HG03066 (cell line): ENCODE results near the gene EHBP1.
"Not testable (repeated sequence)": the region's sequence is repeated elsewhere in the genome, so short reads cannot be mapped to it uniquely, and the experiment has no call there.

Experiments
- ATAC-seq: cut with Tn5 transposase; IDR thresholded peaks from one replicate; pipeline ENCODE4 v1.9.1; 2021; ENCODE audit warnings: low read depth; ENCODE audit not compliant: unreplicated experiment

Gene EHBP1

DNA sequence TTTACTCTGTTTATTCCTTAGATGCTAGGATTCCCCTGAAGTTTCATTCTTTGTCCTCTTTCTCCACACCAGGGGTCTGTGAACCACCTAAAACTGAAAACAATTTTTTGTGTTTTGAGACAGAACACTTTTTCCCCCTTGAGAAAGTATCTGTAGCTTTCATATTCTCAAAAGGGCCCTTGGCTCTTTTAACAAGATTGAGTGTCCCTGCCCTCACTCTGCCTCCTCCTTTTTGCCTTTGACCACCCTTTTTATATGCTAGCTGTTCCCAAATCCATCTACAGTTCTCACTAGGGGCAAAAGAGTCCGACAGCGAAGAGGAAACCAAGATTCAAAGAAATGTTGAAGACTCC is 883 bp upstream of the EHBP1 start:
- ATAC-seq: no peak

DNA sequence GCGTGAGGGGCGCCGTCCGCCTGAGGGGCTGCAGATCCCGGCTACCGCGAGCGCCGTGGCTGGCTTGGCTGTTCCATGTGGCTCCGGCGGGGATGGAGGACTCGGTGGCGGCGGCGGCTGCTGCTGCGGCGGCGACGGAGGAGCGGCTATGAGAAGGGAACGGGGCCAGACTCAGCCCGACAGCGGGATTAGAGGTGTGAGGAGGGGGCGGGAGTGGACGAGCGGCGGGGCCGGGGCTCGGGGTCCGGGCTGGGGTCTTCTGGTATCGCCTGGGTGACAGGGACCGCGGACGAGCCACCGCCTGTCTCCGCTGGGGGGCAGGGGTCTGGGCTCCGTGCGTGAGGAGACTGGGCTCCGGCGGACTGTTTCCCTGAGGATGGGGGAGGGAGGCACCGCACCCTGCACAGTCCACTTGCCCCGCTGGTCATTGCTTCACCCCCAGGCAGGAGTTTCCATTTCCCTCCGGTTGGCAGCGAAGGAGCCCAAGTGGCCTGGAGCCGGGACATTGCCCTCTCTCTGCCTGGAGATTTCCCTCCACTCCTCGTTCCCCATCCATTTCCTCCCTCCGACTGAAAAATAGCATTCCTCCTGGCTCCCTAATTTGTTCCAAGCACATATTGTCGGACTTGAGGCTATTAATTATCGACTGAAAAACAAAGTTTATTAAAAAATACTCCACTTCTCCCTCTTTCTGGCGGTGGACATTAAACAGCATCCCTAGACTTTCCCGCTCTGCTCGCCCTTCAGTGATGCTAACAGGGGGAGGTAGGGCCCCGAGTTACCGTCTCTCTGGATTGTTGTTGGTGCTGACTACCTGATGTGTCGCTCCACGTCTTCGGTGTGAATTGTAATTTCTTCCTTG is 577 bp downstream of the EHBP1 start:
- peak; percentile 3 for ATAC-seq

DNA sequence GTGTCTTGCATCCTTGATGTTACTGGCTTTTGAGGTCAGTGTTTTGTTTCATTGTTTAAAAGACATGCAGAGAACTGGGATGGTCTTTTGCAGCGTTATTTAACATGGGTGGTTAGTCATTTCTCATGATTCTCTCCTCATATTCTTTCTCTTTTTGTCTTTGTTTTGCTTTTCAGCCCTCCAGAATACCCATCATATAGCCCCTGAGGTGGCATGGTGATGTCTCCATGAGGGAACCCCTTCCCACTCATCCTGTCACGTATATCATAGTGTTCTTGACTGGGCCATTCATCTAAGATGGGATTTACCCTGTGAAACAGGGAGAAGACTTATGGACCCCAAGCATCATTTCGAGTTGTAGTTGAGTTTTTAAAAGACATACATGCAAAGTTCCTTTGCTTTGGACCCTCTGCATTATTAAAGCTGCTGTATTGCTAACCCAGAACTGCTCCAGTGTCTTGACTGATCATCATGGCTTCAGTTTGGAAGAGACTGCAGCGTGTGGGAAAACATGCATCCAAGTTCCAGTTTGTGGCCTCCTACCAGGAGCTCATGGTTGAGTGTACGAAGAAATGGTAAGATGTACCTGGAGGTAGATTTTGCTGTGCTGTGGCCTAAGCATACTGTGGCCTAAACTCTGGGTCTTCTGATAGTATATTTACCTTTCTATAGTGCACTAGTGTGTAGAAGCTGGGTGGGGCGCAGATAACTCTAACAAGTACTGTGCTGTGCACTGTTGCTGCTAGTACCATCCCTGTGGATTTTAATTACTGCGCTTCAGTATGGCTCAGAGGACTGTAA is 1.4 kb downstream of the EHBP1 start:
- no peak for ATAC-seq

DNA sequence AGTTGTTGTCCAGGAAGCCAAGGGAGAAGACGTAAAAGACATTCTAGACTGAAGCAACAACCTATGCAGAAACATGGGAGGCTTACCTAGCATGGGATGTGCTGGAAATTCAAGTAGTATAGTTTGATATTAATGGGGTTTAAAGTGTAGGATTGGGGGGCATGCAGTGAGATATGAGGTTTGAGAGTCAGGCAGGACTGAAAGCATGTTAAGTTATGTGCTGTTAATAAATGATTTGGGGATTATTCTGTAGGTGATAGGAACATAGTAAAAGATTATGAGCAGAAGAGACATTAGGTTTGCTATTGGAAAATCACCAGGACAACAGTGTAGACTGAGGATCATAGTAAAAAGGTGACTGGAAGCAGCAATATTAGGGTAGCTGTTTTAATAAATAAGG is 3.2 kb downstream of the EHBP1 start:
- ATAC-seq: no peak

DNA sequence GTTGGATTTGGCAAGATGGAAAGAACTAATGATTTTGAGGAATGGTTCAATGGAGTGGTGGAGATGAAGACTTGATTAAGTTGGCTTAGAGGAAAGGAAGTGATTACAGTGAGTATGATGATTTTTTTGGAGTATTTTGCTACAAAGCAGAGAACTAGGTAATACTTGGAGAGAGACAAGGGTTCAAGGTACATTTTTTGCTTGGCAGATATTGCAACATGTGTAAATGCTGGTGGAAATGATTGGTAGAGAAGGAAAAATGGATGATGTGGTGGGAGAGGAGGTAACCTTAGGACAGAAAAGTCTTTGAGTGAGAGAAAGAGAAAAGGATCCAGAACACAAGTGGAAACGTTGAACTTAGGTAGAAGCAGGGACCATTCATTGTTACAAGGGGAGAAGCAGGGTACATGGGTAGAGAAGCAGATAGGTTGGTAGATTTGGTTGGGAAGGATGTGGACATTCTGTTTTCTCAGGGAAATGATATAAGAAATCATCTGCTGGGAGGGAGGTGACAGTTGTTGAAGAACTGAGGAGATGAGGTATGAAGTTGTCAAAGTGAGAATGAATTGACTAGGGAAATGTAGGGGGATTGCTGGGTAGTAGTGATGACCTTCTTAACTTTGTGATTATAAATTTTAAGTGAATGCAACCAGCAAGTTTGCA is 6.5 kb downstream of the EHBP1 start:
- no peak for ATAC-seq

DNA sequence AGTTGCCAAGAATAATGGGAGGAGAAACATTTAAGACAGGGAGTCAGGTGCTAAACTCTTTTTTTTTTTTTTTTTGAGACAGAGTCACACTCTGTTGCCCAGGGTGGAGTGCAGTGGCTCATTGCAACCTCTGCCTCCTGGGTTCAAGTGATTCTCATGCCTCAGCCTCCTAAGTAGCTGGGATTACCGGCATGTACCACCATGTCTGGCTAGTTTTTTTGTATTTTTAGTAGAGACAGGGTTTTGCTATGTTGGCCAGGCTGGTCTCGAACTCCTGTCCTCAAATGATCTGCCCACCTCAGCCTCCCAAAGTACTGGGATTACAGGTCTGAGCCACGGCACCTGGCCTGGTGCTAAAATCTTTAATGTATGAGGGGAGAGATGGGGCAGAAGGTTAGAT is 7.7 kb downstream of the EHBP1 start:
- not testable (repeated sequence) for ATAC-seq

DNA sequence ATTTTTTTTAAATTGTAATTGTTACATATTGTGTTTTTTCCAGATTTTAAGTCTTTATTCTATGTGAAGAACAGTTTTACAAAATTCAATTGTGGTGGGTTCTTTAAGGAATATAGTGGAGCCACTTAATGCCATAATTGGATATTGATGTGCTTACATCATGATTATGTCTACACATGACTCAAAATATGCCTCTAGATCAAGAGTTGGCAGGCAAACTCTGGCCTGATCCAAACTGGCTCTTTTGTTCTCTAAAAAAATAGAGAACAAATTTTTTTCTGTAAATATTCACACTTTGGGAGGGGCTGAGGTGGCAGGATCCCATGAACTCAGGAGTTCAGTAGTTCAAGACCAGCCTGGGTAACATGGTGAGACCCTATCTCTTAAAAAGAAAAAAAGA is 8.3 kb downstream of the EHBP1 start:
- ATAC-seq: no peak

DNA sequence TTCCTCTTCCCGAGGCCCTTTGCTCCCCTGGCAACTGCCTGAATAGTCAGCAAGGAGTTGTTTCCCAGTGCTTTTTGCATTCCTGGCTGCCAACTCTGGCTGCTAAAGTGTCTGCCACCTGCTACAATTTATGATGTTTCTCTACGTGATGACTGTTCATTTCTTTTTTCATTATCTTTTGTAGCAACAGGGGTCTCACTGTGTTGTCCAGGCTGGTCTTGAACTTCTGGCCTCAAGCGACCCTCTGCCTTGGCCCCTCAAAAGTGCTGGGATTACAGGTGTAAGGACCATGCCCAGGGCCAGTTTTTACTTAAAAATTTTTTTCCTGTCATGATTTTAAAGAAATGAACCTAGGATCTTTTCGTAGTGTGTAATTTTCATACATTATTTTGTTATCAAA is 11.3 kb downstream of the EHBP1 start:
- ATAC-seq: no peak

DNA sequence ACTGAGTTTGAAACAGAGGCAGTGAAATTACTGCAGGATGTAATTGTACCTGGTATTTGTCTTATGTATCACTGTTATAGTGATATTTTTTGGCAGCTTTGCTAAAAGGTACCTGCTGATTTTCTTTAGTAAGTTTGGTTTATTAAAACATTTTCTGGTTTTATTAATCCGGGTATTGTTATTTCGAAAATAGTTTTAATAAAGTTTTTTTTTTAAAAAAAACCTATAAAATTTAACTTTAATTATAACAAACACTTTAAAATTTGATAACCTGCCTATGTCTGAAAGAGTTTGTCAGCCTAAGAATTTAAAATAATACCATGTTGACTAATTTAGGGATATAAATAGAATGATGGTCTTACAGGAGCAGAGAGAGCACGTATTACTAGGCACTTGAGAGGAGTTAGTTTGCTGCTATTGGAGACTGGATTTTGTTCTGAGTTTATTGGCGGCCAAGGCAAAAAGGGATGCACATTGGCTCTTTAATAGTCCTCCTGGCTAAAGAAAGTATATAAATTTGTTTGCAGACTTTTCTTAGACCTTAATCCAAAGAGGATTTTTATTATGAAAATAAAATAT is 12.1 kb downstream of the EHBP1 start:
- ATAC-seq: no peak

DNA sequence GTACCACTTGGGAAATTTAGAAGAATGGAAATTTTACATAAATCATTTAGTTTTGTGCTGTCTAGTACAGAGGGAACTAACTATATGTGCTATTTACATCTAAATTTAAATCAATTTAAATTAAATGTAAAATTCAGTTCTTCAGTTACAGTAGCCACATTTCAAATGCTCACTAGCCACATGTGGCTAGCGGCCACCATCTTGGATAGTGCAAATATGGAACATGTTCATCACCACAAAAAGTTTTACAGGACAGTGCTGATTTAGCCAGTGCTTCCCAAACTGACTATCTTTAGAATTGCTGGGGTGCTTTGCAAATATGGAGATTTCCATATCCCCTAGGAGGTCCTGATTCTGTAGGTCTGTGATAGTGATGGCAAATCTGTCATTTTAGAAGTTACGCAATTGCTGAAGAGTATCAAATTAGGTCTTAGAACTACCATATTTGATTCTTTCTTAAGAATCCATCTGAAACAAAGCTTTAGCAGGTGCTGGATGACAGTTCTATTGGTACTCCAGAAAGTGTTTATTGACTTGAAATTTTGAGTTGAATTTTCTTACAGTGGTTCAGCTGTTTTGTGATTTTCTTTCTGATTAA is 12.8 kb downstream of the EHBP1 start:
- ATAC-seq: no peak

DNA sequence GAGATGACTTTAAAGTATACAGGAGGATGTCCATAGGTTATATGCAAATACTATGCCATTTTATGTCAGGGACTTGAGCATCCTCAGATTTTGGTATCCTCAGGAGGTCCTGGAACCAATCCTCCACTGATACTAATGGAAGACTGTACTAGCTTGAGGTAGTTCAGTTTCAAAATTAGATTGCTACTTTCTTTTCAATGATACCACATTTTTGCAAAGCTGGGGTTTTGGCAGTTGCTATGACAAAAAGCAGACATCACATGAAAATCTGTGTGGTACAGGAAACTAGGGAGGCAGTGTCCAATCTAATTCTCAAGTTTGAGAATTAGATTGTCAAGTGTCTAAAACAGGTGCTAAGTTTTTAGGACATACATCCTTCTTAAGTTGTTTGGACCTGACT is 14.2 kb downstream of the EHBP1 start:
- no peak for ATAC-seq

DNA sequence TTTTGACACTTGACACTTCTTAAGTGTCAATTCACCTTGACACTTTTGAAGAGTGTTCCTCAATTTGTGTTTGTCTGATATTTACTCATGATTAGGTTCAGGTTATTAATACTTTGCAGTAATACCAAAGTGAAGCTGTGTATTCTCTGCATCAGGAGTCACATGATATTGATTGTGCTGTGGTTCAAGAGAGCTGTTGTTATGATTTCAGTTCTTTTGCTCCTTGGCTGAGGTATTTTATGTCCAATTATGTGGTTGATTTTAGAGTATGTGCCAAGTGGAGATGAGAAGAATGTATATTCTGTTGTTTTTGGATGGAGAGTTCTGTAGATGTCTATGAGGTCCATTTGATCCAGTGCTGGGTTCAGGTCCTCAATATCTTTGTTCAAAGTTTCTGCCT is 17.2 kb downstream of the EHBP1 start:
- no peak for ATAC-seq

DNA sequence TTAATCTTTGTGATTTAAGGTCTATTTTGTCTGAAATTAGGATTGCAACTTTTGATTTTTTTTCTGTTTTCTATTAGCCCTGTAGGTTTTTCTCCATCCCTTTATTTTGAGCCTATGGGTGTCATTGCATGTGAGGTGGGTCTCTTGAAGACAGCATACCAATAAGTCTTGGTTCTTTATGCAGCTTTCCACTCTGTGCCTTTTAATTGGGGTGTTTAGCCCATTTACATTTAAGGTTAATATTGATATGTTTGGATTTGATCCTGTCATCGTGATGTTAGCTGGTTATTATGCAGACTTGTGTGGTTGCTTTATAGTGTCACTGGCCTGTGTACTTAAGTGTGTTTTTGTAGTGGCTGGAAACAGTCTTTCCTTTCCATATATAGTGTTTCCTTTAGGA is 17.7 kb downstream of the EHBP1 start:
- no peak for ATAC-seq

DNA sequence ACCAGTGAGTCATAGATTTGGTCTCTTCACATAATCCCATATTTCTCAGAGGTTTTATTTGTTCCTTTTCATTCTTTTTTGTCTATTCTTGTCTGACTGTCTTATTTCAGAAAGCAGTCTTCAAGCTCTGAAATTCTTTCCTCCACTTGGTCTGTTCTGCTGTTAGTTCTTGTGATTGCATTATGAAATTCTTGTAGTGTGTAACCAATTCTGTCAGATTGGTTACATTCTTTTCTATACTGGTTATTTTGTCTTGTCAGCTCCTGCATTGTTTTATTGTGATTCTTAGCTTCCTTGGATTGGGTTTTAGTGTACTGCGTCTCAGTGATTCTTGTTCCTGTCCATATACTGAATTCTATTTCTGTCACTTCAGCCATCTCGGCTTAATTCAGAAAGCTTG is 18.6 kb downstream of the EHBP1 start:
- no peak for ATAC-seq

DNA sequence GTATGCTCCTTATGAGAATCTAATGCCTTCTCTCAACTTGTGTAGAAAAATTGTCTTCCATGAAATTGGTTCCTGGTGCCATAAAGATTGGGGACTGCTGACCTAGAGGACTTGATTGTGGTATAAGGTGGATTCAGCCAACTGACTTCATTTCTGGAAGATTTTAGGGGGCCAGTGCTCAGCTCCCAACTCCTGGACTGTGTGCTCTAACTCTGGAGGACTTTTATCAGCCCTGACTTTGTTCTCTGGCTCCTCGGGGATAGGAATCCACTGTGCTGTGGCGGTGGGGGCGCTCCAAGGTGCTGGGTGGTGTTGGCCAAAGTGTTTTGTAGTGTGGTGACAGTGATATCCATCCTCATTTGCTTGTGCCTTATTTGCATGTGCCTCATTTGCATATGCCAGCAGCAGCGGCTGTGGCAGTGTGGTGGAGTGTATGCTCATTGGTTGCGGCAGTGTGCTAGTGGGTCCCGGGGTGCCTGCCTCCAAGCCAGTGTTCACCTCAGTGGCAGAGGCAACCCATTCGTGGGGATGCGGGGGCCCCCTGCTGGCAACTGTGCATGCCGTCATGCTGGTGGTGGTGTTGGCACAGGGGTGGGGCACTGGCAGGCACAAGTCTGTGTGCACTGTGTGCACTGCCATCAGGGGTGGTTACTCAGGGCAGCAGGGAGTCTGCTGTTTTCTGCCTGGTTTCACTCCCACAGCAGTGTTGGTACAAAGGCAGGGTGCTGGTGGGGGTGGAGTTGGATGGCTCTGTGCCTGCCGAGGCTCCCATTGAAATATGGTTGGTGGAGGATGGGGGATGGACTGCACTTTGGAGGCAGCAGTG is 19.6 kb downstream of the EHBP1 start:
- ATAC-seq: no peak

DNA sequence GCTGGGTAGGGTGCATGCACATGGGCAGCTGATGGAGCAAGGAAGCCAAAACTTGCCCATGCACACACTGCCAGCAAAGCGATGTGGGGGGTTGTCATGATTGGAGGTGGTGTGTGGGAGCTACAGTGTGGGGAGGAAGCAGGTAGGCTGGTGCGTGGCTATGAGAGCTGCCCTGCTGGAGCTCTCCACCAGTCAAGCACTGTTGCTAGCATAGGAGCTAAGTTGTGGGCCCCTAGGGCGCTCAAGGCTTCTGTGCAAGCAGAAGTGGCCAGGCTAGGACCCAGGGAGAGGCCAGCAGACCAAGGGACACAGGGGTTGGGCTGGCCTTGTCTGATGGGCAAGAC is 20.2 kb downstream of the EHBP1 start:
- no peak for ATAC-seq

DNA sequence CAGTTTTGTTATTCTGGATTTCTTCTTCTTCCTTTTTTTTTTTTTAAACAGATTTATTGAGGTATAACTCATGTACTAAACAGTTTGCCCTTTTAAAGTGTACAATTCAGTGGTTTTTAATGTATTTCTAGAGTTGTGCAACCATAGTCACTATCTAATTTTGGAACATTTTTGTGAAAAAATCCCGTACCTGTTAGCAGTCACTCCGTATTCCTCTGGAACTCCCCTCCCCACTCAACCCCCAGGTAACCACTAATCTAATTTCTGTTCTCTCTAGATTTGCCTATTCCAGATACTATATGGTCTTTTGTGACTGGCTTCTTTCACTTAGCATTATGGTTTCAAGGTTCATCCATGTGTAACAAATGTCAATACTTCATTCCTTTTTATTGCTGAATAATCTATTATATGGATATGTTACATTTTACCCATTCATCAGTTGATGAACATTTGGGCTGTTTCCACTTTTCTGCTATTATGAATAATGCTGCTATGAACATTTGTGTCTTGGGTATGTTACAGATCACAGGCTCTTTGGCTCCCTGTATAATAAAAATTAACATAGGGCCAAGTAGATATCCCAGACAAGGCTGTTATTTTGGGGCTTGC is 21.9 kb downstream of the EHBP1 start:
- no peak for ATAC-seq

DNA sequence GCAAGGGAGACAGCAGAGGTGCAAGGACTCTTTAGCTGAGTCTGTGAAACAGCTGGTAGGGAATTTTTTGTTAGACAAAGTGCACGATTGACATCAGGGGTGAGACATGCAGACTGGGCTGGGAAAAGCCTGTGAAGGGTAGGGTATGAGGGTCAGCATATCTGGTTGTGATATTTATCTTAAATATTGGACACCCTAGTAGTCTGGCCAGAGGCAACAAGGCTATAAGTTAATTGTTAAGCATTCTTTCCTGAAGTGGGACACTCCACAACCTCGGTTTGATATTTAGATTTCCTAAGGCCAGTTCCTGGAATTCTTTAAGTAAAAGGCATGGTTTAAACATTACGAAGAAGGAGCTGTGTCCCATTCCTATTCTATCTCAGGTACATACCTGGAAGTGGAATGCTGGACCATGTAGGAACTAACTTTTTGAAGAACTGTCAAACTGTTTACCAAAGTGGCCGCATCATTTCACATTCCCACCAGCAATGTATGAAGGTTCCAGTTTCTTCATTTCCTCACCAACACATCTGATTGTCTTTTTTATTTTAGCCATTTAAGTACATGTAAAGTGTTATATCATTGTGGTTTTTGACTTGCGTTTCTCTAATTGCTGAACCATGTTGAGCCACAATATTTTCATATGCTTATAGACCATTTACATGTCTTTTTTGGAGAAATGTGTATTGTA is 22.5 kb downstream of the EHBP1 start:
- ATAC-seq: no peak

DNA sequence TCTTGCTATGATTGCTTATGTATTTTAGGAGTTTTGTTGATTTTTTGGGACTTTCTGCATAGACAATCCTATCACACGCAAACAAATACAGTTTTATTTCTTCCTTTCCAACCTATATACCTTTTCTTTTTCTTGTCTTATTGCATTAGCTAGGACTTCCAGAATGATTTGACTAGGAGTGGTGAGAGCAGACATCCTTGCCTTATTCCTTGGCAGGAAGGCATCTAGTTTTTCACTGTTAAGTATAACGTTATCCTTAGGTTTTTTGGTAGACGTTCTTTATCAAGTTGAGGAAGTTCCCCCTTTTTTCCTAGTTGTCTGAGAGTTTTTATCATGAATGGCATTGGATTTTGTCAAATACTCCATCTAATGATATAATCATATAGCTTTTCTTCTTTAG is 25.8 kb downstream of the EHBP1 start:
- ATAC-seq: no peak
